ENCODE data around the gene ZNF438.
"Not testable (repeated sequence)": the region's sequence is repeated elsewhere in the genome, so short reads cannot be mapped to it uniquely, and the experiment has no call there.

GRCh38 chr10:31026279-31026678, 5.4 kb downstream of the ZNF438 start:
- not testable (repeated sequence) for TF ChIP-seq EZH2phosphoT487, EZH2 (IDR thresholded peaks at IDR 0.05)

Measured in neural progenitor cell (in vitro differentiated cells).